Activated naive CD8-positive, alpha-beta T cell treated with anti-CD3 and anti-CD28 coated beads, Interleukin-2, amount 50 U/mL, for 16 hours (primary cell): Measurements from ENCODE around the gene CNGB1.
"Not testable (repeated sequence)": the region's sequence is repeated elsewhere in the genome, so short reads cannot be mapped to it uniquely, and the experiment has no call there.

Experiments
- DNase-seq: peaks from one replicate; pipeline ENCODE4 v3.0.0-alpha.2; 2020; ENCODE audit warnings: low read depth, low spot score

CNGB1 gene

DNA sequence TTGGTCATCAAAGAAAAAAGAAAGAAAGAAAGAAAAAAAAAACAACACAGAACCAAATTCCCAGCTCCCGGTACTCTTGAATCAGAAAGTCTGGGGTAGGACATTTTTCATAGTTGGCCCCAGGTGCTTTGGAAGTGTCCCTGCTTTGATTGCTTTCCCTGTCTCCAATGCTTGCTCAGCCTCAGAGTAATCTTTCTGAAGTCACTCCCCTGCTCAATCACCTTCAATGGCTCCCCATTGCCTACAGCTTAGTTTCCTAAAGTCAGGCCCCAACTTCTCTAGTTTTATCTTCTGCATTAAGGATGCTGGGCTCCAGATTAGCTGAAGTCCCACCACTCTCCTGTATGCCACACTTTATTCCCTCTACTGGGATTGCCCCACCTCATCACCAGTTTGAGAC is 17.1 kb downstream of the CNGB1 start:
- no peak for DNase-seq

DNA sequence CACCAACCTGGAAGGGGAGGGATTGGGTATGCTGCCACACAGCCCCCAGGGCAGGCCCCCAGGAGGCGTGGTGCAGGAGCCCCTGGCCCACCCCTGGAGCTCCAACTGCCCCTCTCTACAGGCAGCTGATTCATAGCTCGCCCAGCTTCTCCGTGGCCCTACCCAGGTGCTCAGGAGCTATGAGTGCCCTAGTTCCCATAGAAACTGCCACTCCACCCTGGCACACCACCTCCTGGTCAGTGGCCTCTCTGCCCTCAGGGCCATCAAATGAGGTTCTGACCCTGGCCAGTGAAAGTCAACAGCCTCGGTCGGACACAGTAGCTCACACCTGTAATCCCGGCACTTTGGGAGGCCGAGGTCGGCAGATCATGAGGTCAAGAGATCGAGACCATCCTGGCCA is 18.0 kb downstream of the CNGB1 start:
- no peak for DNase-seq

DNA sequence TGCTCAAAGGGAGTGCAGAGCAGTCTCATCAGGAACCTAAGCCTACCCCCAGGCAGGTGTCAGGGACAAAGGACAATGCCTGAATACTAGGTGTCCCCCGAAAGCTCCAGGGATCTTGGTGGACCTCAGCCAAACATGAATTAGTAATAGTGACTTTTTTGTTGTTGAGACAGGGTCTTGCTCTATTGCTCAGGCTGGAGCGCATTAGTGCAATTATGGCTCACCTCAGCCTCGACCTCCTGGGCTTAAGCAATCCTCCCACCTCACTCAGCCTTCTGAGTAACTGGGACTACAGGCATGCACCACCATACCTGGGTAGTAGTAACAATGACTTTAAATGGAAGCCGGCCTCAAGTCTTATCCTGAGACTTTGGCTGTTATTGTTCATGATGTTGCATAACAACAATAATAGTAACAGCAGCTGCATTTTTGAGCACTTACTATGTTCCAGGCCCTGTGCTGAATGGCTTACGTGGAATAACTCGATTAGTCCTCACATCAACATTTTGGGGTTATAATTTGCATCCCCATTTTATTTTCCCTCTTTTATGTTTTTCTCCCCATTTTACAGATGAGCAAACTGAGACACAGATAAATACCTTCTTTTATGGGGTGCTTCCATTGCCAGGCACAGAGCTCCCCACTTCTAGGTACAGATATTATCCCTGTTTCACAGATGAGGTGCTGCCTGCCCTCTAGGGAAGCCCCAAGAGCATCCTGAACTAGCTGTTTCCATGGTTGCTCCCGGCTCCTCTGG is 19.5 kb downstream of the CNGB1 start:
- DNase-seq, result no peak

DNA sequence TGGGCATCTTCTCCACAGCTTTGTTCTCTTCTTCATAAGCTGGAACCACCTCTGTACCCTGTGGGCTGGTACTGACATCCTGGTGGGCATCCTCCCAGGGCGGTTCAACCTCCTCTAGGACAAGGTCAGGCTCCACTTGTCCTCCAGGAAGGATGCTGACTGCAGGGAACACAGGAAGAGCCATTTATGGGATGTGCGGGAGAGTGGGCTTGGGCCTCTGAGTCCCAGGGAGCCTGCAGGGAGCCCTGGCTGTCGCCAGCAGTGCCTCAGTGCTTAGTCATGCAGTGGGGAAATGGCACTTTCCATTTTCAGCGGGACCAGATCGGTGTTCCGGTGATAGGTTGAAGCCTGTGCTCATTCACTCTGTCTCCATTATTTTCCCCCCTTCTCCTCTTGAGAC is 20.5 kb downstream of the CNGB1 start:
- no peak for DNase-seq

GRCh38 chr16:57949595-57950238 is 21.2 kb downstream of the CNGB1 start:
- no peak for DNase-seq

GRCh38 chr16:57949013-57949412 is 21.9 kb downstream of the CNGB1 start:
- no peak for DNase-seq

DNA sequence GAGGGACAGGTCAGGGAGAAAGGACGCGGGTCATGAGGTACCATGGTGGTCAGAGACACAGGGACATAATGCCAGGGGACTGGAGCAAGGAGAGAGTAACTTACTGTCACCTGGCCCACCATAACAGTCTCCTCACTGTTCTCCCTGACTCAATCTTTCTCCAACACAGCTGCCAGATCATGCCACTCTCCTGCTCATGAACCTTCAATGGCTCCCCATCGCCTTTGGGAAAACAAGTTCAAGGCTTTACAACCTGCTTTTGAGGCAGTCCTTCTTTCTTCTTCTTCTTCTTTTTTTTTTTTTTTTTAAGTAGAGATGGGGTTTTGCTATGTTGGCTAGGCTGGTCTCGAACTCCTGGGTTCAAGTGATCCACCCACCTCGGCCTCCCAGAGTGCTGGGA is 22.9 kb downstream of the CNGB1 start:
- no peak for DNase-seq

DNA sequence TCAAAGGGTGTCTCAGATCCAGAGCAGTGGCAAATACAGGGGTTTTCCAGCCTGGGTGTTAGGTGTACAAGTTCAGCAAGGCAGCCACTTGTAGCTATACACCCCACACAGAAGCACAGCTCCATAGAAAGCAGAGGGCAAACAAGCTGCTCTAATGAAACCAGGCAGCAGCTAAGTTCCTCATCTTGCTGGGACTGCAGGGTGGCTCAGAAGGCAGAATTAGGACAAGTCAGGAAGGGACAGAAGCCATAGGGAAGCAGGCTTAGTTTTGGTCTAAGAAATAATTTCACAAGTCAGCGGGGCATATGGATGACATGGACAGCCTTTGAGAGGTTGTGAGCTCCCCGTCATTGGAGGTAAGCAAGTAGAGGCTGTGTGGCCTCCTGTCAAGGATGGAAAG is 23.7 kb downstream of the CNGB1 start:
- DNase-seq, result no peak

GRCh38 chr16:57946181-57946801 is 24.6 kb downstream of the CNGB1 start:
- DNase-seq, result no peak

DNA sequence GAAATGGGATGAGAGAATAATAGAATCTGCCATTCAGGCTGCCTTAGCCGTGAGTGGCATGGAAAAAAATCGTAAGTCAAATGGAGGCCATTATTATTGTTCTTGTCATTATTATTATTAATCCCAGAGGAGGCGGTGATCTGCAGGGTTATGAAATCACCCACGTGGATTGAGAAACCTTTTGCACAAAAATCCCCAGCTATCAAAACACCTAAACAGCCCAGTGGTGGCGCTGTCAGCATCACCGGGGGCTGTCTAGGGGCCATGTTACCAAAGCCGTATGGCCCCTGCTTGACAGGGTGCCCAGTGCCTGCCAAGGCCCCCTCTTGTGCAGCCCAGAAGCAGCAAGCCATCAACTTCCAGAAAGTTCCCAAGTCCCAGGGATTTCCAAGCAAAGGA is 25.2 kb downstream of the CNGB1 start:
- DNase-seq, result no peak

GRCh38 chr16:57944970-57945739 is 25.8 kb downstream of the CNGB1 start:
- no peak for DNase-seq

DNA sequence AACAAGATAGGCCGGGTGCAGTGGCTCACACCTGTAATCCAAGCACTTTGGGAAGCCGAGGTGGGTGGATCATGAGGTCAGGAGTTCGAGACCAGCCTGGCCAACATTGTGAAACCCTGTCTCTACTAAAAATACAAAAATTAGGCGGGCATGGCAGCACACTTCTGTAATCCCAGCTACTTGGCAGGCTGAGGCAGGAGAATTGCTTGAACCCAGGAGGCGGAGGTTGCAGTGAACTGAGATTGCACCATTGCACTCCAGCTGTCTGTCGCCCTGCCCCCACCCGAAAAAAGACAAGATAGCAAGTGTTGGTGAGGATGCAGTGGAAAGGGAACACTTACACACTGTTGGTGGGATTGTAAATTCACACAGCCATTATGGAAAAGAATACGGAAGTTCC is 27.5 kb downstream of the CNGB1 start:
- not testable (repeated sequence) for DNase-seq

DNA sequence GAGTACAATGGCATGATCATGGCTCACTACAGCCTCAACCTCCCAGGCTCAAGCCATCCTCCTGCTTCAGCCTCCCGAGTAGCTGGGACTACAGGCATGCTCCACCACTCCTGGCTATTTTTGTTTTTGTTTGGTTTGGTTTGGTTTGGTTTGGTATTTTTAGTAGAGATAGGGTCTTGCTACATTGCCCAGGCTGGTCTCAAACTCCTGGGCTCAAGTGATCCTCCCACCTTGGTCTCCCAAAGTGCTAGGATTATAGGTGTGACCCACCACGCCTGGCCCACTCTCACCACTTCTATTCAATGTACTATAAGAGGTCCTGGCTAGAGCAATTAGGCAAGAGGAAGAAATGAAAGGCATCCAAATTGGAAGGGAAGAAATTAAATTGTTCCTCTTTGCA is 29.0 kb downstream of the CNGB1 start:
- DNase-seq, result not testable (repeated sequence)

DNA sequence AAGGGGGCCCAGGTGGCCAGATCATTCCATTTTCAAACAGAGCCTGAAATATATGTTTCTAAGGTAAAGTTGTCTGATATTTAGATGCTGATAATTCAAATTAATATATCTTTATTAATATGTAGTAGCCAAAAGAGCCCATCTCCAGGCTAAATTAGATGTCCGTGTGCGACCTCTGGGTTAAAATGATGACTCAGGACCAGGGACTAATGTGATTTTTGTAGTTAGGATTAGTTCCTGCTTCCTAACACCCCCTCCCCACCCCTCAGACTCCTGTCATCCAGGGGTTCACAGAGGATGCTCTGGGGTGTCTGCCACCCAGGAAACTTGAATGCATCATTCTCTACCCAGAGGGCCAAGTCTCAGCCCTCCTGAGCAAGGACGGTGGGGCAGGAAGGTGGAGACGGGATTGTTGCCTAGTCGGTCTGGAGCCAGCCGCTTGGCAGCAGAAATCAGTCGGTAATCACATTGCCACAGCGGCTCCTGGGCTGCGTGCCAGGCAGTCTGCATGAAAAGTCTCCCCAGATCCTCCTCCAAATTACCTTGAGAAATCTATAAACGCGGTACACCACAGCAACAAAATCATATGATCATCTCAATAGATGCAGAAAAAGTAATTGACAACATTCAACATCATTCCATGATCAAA is 29.8 kb downstream of the CNGB1 start:
- DNase-seq, result no peak

DNA sequence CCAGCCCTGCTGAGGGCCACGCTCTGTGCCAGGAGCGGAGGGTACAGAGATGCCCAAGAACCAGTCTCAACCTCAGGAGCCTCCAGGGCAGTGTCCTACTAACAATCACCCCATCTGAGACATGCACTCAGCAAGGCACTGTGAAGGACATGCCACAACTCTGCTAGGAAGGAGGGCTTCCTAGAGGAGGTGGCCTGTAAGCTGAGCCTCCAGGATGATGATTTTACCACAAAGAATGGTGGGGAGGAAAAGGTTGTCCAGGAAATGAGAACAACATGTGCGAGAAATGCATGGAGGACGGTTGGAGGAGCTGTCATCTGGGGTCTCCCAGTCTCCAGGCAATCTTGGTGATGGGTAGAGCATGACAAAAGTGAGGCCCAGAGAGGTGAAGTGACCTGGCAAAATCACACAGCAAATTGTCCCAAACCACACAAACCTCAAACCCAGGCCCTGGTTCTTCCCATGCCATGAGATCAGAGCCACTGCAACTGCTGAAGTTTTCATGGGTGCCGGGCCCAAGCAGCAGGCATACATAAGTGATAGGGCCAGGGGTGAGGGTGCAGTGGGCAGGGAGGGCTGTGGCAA is 30.5 kb downstream of the CNGB1 start:
- DNase-seq, result no peak

DNA sequence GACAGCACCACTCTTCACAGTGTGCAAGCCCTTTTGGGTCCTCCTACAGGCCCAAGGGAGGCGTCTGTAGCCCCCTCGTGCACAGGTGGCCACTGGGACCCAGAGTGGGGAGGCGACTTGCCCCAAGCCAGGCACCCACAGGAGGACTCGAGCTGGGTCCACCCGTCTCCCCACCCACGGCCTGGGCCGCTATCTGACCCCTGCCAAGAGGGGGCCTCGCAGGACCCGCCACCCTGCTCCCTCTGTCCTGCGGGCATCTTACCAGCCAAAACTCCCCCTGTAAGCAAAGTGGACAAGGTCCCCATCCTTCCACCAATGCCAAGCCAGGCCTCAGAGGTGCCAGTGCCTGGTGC is 31.1 kb downstream of the CNGB1 start:
- DNase-seq, result no peak

GRCh38 chr16:57938936-57939871 is 31.7 kb downstream of the CNGB1 start:
- DNase-seq, result no peak

- no peak for DNase-seq
Observed at GRCh38 chr16:57938484-57938883, 32.4 kb downstream of the CNGB1 start.

DNA sequence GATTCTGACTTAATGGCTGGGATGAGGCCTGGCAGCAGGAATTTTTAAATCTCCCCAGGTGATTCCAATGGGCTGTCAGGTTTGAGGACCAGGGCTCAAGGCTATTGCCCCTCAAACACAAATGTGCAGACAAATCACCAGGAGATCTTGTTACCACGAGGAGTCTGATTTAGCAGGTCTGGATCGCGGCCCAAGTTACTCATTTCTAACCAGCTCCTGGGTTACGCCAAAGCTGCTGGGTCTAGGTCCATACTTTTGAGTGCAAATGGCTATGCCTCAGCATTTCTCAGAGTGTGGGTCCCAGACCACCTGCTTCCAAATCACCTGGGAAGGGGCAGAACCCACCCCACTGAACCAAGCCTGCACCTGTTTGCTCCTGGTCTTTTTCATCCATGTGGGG is 33.1 kb downstream of the CNGB1 start:
- no peak for DNase-seq

GRCh38 chr16:57935904-57936303 is 35.0 kb downstream of the CNGB1 start:
- no peak for DNase-seq
